GM19463 (cell line): ENCODE data around the gene RASSF5.
"Not testable (repeated sequence)": the region's sequence is repeated elsewhere in the genome, so short reads cannot be mapped to it uniquely, and the experiment has no call there.

ENCODE experiments used
- ATAC-seq: cut with Tn5 transposase; IDR thresholded peaks from one replicate; pipeline ENCODE4 v1.9.1; 2021; ENCODE audit warnings: mild to moderate bottlenecking, moderate library complexity; ENCODE audit not compliant: unreplicated experiment

Gene RASSF5

DNA sequence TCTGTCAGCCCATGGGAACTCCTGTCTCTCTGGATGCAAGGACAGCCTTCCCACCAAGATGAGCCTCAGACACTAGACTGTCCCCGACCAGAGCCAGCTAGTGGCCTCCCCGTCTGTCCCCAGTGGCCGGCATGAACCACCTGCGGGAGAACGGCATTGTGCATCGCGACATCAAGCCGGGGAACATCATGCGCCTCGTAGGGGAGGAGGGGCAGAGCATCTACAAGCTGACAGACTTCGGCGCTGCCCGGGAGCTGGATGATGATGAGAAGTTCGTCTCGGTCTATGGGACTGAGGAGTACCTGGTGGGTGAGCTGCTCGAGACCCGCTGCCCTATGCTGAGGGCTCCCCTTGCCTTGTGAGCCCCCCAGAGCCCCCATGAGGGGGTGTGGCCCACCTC is 31.3 kb upstream of the RASSF5 start:
- ATAC-seq = no peak

- no peak for ATAC-seq
These were observed 30.7 kb upstream of the RASSF5 start for GRCh38 chr1:206476591-206476990.

DNA sequence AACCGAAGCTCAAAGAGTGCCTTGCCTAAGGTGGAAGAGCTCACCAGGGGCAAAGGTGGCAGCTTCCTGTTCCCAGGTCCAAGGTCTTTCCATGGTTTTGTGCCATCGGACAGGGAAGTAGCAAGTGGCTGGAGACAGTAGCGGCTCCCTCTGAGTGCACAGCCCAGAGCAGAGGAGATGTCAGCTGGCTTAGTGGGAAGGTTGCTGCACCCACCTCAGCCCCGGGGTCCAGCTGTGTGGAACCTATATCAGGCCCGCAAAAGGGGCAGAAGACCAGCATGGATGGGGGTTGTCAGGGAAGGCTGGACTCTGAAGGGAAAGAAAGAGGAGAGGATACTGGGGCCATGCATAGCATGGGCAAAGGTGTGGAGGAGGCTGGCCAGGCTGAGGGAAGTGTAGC is 30.2 kb upstream of the RASSF5 start:
- no peak for ATAC-seq

- no peak for ATAC-seq
These were observed 29.6 kb upstream of the RASSF5 start for GRCh38 chr1:206477581-206478380.

DNA sequence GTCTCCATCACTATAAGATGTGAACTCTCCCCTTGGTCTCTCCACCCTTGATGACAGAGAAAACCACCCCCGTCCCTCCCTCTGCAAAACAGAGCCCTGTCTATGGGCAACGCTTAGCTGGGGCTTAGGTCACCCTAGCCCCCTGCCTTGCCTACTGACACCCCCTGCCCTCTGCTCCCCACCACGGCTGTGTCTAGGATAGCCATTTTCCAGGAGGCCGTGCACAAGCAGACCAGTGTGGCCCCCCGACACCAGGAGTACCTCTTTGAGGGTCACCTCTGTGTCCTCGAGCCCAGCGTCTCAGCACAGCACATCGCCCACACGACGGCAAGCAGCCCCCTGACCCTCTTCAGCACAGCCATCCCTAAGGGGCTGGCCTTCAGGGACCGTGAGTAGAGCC is 28.6 kb upstream of the RASSF5 start:
- ATAC-seq = no peak

GRCh38 chr1:206479183-206480125 is 27.9 kb upstream of the RASSF5 start:
- ATAC-seq = no peak

GRCh38 chr1:206480211-206480610 is 27.1 kb upstream of the RASSF5 start:
- ATAC-seq = no peak

DNA sequence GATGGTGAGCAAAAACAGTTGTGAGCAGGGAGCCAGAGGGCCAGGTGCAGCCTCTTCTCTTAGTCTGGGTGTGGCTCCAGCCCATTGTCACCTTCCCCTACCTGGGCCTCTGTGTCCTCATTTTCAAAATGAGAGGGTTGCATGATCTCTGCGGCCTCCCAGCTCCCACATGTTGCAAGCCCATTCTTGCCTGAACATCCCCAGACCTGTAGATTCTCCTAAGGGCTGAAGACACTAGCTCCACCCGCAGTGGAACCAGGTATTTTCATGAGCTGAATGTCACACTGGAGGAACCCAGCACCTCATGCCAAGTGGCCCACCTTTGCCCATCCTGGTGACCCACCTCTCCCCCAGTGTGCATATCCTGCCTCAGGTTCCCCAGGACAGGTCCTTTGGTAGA is 24.7 kb upstream of the RASSF5 start:
- ATAC-seq = no peak

DNA sequence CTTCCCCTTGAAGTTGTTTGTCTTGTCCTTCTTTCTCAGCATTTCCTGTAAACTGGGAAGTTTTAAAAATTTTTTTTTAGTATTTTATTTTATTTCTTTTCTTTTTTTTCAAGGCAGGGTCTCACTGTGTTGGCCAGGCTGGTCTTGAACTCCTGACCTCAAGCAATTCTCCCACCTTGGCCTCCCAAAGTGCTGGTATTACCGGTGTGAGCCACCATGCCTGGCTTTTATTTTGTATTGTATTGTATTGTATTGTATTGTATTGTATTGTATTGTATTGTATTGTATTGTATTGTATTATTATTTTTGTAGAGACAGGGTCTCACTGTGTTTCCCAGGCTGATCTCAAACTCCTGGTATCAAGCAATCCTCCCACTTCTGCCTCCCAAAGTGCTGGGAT is 23.5 kb upstream of the RASSF5 start:
- ATAC-seq = not testable (repeated sequence)

DNA sequence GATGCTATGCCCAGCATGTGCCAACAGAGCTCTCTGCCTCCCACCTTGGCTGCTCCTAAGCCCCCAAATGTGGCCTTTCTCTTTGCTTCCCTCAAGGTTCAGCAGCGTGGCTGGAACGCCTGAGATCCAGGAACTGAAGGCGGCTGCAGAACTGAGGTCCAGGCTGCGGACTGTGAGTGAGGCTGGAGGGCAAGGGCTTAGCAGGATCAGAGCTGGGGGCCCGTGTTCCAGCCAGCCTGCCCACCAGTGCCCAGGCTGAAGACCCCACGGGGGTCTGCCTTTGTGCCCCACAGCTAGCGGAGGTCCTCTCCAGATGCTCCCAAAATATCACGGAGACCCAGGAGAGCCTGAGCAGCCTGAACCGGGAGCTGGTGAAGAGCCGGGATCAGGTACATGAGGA is 22.4 kb upstream of the RASSF5 start:
- ATAC-seq = no peak

DNA sequence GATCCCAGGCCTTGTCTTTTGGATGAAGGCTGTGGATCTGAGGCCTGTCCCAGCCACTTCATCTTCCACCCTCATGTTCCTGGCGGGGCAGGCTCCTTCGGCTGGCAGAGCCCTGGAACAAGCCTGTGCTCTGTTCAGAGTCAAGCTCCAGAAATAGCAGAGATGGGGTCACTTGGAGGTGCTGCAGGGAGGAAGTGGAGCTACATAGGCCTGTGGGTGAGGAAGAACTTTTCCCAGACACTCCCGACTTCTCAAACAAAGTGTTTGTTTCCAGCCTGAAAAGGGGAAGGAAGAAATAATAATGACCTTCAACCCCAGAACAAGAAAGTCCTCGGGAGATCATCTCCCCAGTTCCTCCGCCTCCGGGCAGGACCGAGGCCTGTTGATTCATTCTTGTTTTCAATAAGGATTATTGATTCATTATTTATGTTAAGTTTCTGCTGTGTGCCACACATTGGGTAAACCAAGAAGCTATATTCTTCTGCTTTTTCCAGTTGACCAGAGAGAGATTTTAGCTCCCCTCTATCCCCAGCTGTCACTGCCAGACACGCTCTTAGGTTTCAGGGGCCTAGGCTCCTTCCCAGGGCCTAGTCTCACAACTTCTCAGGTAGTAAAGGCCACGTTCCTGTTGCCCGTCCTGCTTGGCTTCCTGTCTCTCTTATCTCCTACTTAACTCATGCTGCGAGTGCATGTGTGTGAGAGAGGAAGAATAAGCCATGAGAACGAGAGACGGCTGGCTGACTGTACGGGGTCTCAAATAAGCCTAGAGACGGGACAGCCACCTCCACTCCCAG is 20.1 kb upstream of the RASSF5 start:
- no peak for ATAC-seq

GRCh38 chr1:206487970-206488369 is 19.4 kb upstream of the RASSF5 start:
- ATAC-seq = no peak

DNA sequence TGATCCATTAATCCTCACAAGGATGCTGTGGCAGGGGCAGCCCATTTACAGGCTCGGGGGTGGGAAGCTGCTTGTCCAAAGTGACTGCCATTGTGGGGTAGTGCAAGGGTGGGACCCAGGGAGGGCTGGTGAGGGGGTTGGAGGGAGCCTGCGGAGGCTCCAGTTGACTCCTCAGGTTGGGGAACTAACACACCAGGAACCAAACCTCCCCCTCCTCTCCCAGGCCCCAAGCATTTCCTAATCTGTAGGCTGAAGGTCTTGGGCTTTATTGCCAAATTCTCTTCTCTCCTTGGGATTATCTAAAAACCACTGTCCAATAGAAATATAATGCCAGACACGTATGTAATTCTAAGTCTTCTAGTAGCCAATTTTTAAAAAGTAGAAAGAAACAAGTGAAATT is 18.9 kb upstream of the RASSF5 start:
- no peak for ATAC-seq

DNA sequence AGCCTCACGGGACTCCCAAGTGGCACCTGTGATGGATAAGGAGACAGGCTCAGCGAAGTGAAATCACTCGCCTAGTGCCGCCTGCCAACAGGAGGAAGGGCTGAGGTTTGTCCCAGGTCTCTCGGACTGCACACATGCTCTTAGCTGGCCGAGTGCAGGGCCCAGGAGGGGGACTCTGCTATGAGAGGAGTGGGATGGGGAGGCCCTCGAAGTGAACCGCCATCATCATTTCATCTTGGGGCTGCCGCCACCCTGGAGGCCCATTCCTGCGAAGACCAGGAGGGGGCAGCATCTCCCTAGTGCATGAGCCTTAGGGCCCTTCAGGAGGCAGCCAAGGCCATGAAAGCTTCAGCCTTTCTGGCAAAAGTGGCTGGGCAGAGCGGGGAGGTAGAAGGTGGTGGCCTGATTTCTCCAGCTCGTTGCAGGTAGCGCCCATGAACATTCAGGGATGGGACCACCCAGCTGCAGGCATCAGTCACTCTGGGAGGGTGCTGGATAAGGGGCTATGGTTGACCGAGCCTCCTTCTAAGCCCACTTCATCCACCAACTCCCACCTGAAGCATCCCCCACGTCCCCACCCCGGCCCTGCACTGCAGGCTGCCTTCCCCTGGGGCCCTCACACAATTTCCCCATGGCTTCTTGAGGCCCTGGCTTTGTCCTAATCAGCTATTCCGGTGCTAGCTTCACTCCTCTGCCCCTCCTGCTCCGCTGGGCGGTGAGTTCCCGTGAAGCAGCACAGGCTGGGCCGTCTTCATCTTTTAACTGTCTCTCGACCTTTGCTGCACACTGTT is 17.2 kb upstream of the RASSF5 start:
- ATAC-seq = peak; percentile 48

- ATAC-seq = no peak
These were observed 16.4 kb upstream of the RASSF5 start for GRCh38 chr1:206490771-206491405.

- no peak for ATAC-seq
These were observed 15.7 kb upstream of the RASSF5 start for GRCh38 chr1:206491616-206492015.

- ATAC-seq = no peak
These were observed 14.7 kb upstream of the RASSF5 start for GRCh38 chr1:206492589-206492988.

DNA sequence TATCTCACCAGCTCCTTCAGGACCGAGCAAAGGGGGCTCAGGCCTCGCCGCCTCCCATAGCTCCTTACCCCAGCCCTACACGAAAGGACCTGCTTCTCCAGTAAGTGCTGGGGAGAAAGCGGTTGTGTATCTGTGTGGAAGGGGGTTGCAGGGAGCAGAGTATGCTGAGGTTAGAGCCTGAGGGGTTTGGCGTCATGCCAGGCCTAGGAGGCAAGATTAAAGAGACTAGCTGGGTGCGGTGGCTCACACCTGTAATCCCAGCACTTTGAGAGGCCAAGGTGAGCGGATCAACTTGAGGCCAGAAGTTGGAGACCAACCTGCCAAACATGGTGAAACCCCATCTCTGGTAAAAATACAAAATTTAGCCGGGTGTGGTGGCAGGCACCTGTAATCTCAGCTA is 14.1 kb upstream of the RASSF5 start:
- ATAC-seq = no peak

DNA sequence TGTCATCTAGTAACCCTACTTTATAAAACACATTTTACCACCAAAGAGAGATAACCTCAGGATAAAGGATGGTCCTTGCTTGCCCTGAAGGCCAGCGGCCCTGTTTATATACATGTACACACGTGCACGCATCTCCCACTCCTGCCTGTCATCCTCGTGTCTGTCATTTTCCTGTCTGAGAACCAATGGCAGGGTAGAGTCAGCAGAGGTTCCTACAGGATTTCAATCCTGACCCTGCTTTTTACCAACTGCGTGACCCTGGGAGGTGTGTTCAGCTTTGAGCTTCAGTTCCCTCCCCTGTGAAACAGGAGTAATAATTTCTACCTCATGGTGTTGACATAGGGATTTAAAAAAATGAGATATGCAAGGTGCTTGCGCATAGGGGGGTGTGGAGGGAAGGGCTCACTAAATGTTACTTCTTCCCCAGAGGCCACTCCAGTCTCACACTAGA is 12.3 kb upstream of the RASSF5 start:
- ATAC-seq = no peak

DNA sequence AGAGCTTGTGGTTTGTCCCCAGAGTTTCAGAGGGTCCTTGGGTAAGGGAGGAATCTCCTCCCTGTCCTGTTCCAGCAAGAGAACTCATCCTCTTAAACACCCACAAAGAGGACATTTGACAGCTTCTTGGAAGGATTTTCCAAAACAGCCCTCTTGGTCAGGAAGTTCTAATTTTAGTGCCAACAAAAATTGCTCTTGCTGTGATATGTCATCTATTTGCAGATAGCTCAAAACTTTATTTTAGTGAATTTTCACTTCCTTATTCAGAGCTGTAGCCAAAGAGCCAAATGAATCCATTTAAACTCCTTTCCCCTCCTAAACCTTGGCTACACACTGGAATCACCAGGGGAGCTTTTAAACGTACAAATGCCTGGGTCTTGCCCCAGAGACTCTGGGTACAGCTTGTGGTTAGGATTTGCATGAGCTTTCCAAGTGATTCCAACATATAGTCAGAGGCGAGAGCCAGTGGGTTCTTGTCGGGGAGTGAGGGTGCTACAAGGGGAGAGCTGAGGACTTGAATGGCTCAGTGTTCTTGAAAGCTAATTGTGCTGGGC is 11.8 kb upstream of the RASSF5 start:
- peak; percentile 8 for ATAC-seq
